K562 (cell line): ENCODE measurements around the gene TWSG1. TPM values are rescaled to one million over a fixed set of nuclear protein-coding genes. Genes with fewer than 3 reads are reported as not detected.
"Not testable (repeated sequence)": the region's sequence is repeated elsewhere in the genome, so short reads cannot be mapped to it uniquely, and the experiment has no call there.

Source experiments
- ATAC-seq: fragments of 200-7000 bp; cut with Tn5 transposase; 3 replicates; pipeline ENCODE4 v1.9.1; 2020; ENCODE audit warnings: moderate library complexity
- BruUV-seq: library from RNA; stranded (reverse); fragments of 400-500 nt; replicated peaks from 2 replicates; lab custom pipeline; 2021; lab: Mats Ljungman, UMichigan
- CTCF ChIA-PET: fragments of 300-600 bp; formaldehyde crosslinking; extraction: SDS; loops from one replicate; lab custom pipeline; 2021; ENCODE audit warnings: low intra/inter-chr PET ratio; lab: Yijun Ruan, JAX
- POLR2A ChIA-PET: fragments of 300-600, 350-650 bp; sonication (Branson Sonifier 250); formaldehyde crosslinking; extraction: SDS; loops from one replicate; lab custom pipeline; 2021; ENCODE audit warnings: antibody characterized with exemption, inconsistent platforms; lab: Yijun Ruan, JAX
- DNase-seq, 4 experiments: peaks; one replicate each; pipeline versions ENCODE4 v3.0.0 to v3.0.0-alpha.2; 2011 to 2018; ENCODE audit warnings: low spot score in 3 of 4, mixed read lengths in 3 of 4; ENCODE audit errors: extremely low read depth in 1 of 4
- FAIRE-seq: peaks from 2 replicates; lab custom pipeline; 2011; peaks lifted over from hg19 to GRCh38; lab: Jason Lieb, UNC
- H2AFZ ChIP-seq: 2 replicates; pipeline ENCODE4 v1.6.0; 2011; ENCODE audit warnings: low read depth, low read length, control low read depth, inconsistent platforms
- H3K27ac ChIP-seq: fragments of 200-600 bp; 3 replicates; pipeline ENCODE4 v1.8.0; 2011; ENCODE audit warnings: low read depth, mild to moderate bottlenecking, control low read depth, inconsistent platforms, low read length, moderate library complexity, mixed read lengths; ENCODE audit errors: extremely low read depth
- H3K27me3 ChIP-seq, 2 experiments: fragments of 300-600 bp in 1 of 2; 2 replicates in 1 of 2; 3 replicates in 1 of 2; pipeline versions ENCODE4 v1.6.0 to v1.8.0; 2011; ENCODE audit warnings: inconsistent platforms in 2 of 2, low read length in 2 of 2, mild to moderate bottlenecking in 1 of 2, mixed read lengths in 1 of 2, moderate library complexity in 1 of 2; ENCODE audit not compliant: control insufficient read depth in 2 of 2, insufficient read depth in 2 of 2
- H3K36me3 ChIP-seq: fragments of 300-600 bp; 3 replicates; pipeline ENCODE4 v1.8.0; 2011; ENCODE audit warnings: mild to moderate bottlenecking, low read length, inconsistent platforms; ENCODE audit not compliant: control insufficient read depth, insufficient read depth
- H3K4me1 ChIP-seq, 2 experiments: fragments of 200-600 bp in 1 of 2; replicated peaks in 1 of 2; 2 replicates in 1 of 2; 3 replicates in 1 of 2; pipeline versions ENCODE4 v1.5.1 to v1.8.0; 2011; ENCODE audit warnings: inconsistent platforms in 2 of 2, low read length in 2 of 2, mild to moderate bottlenecking in 1 of 2, mixed read lengths in 1 of 2, moderate library complexity in 1 of 2; ENCODE audit not compliant: control insufficient read depth in 2 of 2, insufficient read depth in 2 of 2
- H3K4me2 ChIP-seq: 2 replicates; pipeline ENCODE4 v1.6.1; 2011; ENCODE audit warnings: low read length, control low read depth, inconsistent platforms, mixed read lengths; ENCODE audit not compliant: insufficient read depth
- H3K4me3 ChIP-seq: fragments of 200-600 bp; sonication (generic), shearing (Covaris generic); 2 replicates; pipeline ENCODE4 v1.5.1; 2016; ENCODE audit warnings: control low read depth, inconsistent platforms
- H3K79me2 ChIP-seq: fragments of 200-600 bp; 3 replicates; pipeline ENCODE4 v1.8.0; 2011; ENCODE audit warnings: low read length, inconsistent platforms; ENCODE audit not compliant: control insufficient read depth, insufficient read depth
- H3K9ac ChIP-seq, 2 experiments: 2 replicates each; pipeline versions ENCODE4 v1.6.0 to v1.6.1; 2011; ENCODE audit warnings: low read depth in 2 of 2, low read length in 2 of 2, control low read depth in 1 of 2, inconsistent platforms in 1 of 2, mild to moderate bottlenecking in 1 of 2, mixed read lengths in 1 of 2; ENCODE audit not compliant: insufficient read depth in 1 of 2
- H3K9me1 ChIP-seq: one replicate; pipeline ENCODE4 v1.6.0; 2011; ENCODE audit warnings: inconsistent platforms, mild to moderate bottlenecking, low read length, moderate library complexity; ENCODE audit not compliant: control insufficient read depth, insufficient read depth
- H3K9me3 ChIP-seq: replicated peaks from 2 replicates; pipeline ENCODE4 v1.5.1; 2011; ENCODE audit warnings: low read depth, low read length, inconsistent platforms; ENCODE audit not compliant: control insufficient read depth, insufficient read depth
- H4K20me1 ChIP-seq: replicated peaks from 2 replicates; pipeline ENCODE4 v1.6.1; 2011; ENCODE audit warnings: low read length, inconsistent platforms, mixed read lengths; ENCODE audit not compliant: control insufficient read depth, insufficient read depth
- MYNN ChIP-seq, 2 experiments: sonication (generic); formaldehyde crosslinking in 1 of 2; IDR thresholded peaks; 2 replicates each; pipeline versions ENCODE4 v1.5.0 to v1.6.1; 2016 to 2020; ENCODE audit warnings: antibody characterized with exemption in 1 of 2, missing genetic modification reagents in 1 of 2
- SP1 ChIP-seq: sonication (generic); formaldehyde crosslinking; IDR thresholded peaks from 2 replicates; pipeline ENCODE4 v1.8.1; 2022; ENCODE audit warnings: mild to moderate bottlenecking, missing genetic modification reagents
- ZC3H8 ChIP-seq: fragments of 450-650 bp; IDR thresholded peaks from 2 replicates; pipeline ENCODE4 v1.6.1; 2017
- WGBS: fragments of 100-300 bp; shearing (Covaris generic); methylation state at CpG from one replicate; pipeline ENCODE4 v1.1.6; 2016; ENCODE audit warnings: low coverage, mixed read lengths; ENCODE audit not compliant: insufficient coverage; ENCODE audit errors: missing lambda C conversion rate; 5-methylcytosine and 5-hydroxymethylcytosine counted together
- in situ Hi-C: fragments of 300-500 bp; cut with MboI; formaldehyde crosslinking; loops from 4 replicates; pipeline ENCODE4 v1.15.0; 2018; ENCODE audit warnings: inconsistent platforms, mixed read lengths
- intact Hi-C: fragments of 100-400 bp; cut with micrococcal nuclease; formaldehyde crosslinking; loops from 2 replicates; pipeline ENCODE4 v1.14.2; 2022
- polyA plus RNA-seq, 8 experiments: library from polyadenylated mRNA; depleted of rRNA in 4 of 8; stranded (reverse) in 5 of 8; unstranded in 3 of 8; fragments of >200 nt; fragmentation: Nextera tagmentation in 2 of 8; fragmentation: Illumina TruSeq in 1 of 8; extraction: Ambion mirVana in 2 of 8; extraction: Trizol in 1 of 8; gene quantifications; 2 replicates each; pipeline versions ENCODE4 v1.2.1 to v1.2.3, GENCODE V29; 2011 to 2014; ENCODE audit warnings: inconsistent platforms in 1 of 8, missing spikeins in 1 of 8
- total RNA-seq, 7 experiments: library from RNA; depleted of rRNA in 6 of 7; stranded (reverse); fragments of >200 nt in 6 of 7; fragmentation: Illumina TruSeq in 2 of 7; extraction: Trizol in 2 of 7; gene quantifications; 2 replicates each; pipeline versions ENCODE4 v1.2.1 to v1.2.3, GENCODE V29; 2011 to 2021; ENCODE audit warnings: low replicate concordance in 1 of 7
- TF ChIP-seq, protein P1 (sequence below): fragments of 250-450 bp; sonication (Bioruptor Pico); IDR thresholded peaks from 2 replicates; pipeline ENCODE4 v1.5.0; 2021

Gene TWSG1
- total and polyA plus RNA-seq, 9 of the 15 experiments (the other 6 are each of a cell fraction or from before 2014, with no cell fraction given): 10.4 to 37.2 (median 25.1) TPM

- Histone ChIP-seq H3K27me3 (no peaks in the 10 kb centered on the region), H2AFZ (no peak overlapping the region), H3K4me1 (peaks cover 14 to 23% of the 10 kb centered on the region in 2 experiments), H3K79me2 (no peaks in the 10 kb centered on the region), H3K9ac (no peak overlapping the region), H3K9me3 (peaks cover 11% of the 10 kb centered on the region; the same call in 1 of the 2 replicates), H3K9me1 (no peaks in the 10 kb centered on the region), H3K27ac (no peak overlapping the region), H3K36me3 (no peaks in the 10 kb centered on the region), H3K4me3 (no peak overlapping the region), H4K20me1 (no peaks in the 10 kb centered on the region), H3K4me2 (no peak overlapping the region)
- TF ChIP-seq MYNN (IDR thresholded peaks at IDR 0.05) (no peak), MYNN (CRISPR knock-in tag; IDR thresholded peaks at IDR 0.05) (no peak), SP1 (CRISPR knock-in tag) (no peak), ZC3H8 (no peak)
- TF ChIP-seq, protein P1, sequence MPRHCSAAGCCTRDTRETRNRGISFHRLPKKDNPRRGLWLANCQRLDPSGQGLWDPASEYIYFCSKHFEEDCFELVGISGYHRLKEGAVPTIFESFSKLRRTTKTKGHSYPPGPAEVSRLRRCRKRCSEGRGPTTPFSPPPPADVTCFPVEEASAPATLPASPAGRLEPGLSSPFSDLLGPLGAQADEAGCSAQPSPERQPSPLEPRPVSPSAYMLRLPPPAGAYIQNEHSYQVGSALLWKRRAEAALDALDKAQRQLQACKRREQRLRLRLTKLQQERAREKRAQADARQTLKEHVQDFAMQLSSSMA (CRISPR knock-in tag): no peak
- in situ Hi-C loops: no loop called here
- CTCF ChIA-PET: no interaction called here
- 82% methylated on average over 6 of the region's 6 CpGs for WGBS
- DNase-seq (no peak), FAIRE-seq (no peak), ATAC-seq (no peak)
- intact Hi-C loops: no loop called here
- BruUV-seq: no TSS peak
- POLR2A ChIA-PET: no interaction called here
Observed at GRCh38 chr18:9422816-9423519, 88.4 kb downstream of the TWSG1 start.

DNA sequence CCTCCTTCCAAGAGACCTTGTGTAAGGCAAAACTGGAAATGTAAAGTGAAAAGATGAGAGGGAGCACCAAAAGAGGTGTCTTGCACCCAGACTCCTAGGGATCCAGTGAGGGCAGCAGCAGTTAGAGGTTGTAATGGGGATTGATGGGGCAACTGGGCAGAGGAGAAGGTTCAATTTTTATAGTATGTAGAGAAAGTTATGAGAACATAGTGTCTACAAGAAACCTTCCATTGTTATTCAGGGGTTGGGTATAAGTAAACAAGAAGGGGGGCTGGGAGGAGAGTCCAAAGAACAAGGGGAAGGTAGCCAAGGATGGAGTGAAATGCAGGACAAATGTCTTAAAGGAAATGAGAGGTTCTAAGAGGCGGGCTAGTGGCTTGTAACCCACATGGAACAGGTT, 89.1 kb downstream of the TWSG1 start:
- H3K4me2 ChIP-seq, CTCF ChIA-PET, H2AFZ ChIP-seq, H3K4me3 ChIP-seq, H3K27ac ChIP-seq, H4K20me1 ChIP-seq, H3K9ac ChIP-seq, H3K27me3 ChIP-seq, H3K79me2 ChIP-seq, intact Hi-C loops, BruUV-seq, H3K36me3 ChIP-seq, ATAC-seq, FAIRE-seq, POLR2A ChIA-PET, DNase-seq, H3K9me1 ChIP-seq, in situ Hi-C loops: not testable (repeated sequence)
- Histone ChIP-seq H3K9me3 (peaks cover 11% of the 10 kb centered on the region; the same call in 1 of the 2 replicates), H3K4me1 (peaks cover 9 to 21% of the 10 kb centered on the region in 2 experiments; a peak in 4 of 5 replicates)
- WGBS: 50% methylated on average over 1 of the region's 1 CpG
